GM18498 (cell line): ENCODE data around the gene TMEM135.
"Not testable (repeated sequence)": the region's sequence is repeated elsewhere in the genome, so short reads cannot be mapped to it uniquely, and the experiment has no call there.

Experiments used
- ATAC-seq: cut with Tn5 transposase; IDR thresholded peaks from one replicate; pipeline ENCODE4 v1.9.1; 2021; ENCODE audit warnings: mild to moderate bottlenecking, moderate library complexity; ENCODE audit not compliant: unreplicated experiment

Gene TMEM135

DNA sequence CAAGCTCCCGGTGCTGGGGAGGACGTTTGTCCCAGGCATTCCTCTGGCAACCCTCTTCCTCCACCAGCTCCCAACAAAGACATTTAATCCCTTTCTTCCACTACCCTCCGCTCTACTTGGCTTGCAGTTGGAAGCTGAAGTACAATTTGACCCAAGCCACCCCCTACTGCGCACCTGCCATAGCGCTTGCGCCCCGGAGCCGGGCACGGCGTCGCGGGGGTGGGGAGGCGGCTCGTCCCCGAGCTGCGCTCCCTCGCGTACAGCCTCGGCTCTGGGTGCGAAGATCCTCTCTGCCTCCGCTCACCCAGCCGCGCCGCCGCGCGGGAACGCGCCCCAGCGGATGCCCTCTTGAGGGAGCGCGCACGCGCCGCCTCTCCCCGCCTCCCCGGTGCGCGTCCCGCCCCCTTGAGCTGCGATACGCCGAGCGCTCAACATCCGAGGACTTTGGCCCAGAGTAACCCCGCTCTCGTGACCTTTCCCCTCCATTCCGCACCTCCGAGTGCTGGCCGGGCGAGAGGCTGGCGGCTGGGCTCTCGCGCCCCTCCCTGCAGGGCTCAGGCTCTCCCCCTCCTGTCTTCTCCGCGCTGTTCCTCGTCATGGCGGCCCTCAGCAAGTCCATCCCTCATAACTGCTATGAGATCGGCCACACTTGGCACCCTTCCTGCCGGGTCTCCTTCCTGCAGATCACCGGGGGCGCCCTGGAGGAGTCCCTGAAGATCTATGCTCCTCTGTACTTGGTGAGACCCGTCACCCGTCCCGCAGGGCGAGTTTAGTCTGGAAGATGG lies at the start of gene TMEM135:
Gene TMEM135, plus strand, starts transcription at position 485 of the 785 bp plus-strand sequence. Its CDS starts 112 bp downstream, at position 597.
- ATAC-seq = peak; percentile 99

DNA sequence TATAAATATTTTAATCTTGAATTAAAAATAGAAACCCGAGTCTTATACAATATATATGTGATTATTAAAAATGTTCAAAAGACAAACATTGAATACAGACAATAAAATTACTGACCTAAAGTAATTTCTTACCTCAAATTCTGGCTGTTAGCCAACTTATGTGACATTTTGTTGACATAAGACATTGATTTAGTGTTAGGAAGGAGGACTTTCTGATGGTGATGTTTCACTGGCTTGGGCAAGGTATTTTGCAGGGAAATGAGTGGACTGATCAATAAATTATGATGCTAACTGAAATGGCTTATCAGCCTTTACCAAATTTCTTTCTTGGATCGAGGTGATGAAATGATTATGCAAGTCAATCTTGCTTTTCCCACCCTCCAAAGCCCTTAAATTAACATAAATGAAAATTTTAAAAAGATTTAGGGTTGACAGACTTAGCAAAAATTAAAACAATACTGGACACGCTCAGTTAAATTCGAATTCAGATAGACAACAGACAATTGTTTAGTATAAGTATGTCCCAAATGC lies 49.3 kb upstream of the TMEM135 start:
- ATAC-seq = no peak

DNA sequence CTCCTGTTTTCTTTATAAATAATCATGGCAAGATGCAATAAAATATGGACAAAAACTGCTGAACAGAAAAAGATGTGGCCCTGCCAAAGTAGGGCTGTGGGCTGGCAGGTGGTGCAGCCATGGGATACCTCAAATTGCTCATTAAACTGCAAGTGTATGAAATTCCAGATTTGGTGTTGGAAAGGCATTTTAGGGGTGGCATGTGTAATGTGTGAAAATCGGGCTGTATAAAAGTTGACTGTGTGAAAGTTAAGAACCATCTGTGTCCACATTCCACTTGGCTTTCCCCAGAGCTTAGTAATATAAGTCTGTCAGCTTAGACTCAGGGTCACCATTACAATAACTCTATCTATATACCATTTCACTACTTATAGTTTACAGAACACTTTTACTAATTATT lies 47.7 kb upstream of the TMEM135 start:
- no peak for ATAC-seq

DNA sequence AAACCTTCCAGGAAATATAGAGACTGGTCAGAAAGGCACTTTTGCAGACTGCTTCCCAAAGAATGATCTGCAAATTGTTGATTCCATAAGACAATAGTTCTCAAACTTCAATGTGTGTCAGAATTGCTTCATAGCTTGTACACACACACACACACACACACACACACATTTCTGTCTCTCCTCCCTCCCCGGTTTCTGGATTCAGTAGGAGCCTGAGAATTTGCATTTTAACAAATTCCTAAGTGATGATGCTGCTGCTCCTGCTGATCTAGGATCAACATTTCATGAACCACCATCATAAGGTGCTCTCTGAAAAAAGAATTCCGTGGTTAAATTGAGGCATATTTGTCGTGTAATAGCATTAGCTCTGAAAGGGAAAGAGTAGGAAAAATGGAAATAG lies 47.2 kb upstream of the TMEM135 start:
- ATAC-seq = no peak

DNA sequence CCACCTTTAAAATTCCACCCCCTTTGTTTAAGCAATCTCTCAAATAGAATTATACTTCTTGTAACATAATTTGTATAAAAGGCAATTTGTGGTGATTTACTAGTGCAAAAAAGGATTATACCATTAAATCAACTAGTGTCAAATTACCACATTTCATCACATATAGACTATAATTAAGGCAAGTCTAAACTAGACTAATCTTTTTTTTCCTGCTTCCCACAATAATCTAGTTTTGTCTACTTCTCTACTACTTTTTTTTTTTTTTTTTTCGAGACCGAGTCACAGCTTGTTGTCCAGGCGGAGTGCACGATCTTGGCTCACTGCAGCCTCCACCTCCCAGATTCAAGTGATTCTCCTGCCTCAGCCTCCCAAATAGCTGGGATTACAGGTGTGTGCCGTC lies 46.4 kb upstream of the TMEM135 start:
- no peak for ATAC-seq

DNA sequence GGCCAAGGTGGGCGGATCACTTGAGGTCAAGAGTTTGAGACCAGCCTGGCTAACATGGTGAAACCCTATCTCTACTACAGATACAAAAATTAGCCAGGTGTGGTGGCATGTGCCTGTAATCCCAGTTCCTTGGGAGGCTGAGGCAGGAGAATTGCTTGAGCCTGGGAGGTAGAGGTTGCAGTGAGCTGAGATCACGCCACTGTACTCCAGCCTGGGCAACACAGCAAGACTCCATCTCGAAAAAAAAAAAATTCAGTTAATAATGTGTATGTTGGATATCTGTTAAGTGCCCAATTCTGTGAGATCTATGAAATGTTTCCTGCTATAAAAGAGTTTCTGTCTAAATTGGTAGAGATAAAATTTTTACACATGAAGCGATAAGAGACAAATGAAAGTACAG lies 45.4 kb upstream of the TMEM135 start:
- ATAC-seq = not testable (repeated sequence)

DNA sequence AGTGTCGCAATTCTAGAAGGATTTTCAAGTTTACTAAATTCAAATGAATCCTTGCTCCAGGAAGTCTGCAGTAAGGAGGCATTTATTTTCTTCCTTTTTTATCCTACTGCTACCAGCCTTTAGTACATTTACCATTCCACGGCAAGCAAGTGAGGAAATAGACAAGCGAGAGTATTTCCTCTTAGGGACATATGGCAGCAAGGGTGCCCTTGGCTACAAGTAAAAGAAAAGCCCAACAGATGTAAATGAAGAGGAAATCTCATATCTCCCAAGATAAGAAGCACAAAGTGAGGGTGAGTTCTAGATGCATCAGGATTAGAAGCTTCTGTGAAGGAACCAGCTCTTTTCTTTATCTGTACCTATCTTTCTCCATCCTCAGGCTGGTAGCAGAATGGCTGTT lies 44.7 kb upstream of the TMEM135 start:
- no peak for ATAC-seq

DNA sequence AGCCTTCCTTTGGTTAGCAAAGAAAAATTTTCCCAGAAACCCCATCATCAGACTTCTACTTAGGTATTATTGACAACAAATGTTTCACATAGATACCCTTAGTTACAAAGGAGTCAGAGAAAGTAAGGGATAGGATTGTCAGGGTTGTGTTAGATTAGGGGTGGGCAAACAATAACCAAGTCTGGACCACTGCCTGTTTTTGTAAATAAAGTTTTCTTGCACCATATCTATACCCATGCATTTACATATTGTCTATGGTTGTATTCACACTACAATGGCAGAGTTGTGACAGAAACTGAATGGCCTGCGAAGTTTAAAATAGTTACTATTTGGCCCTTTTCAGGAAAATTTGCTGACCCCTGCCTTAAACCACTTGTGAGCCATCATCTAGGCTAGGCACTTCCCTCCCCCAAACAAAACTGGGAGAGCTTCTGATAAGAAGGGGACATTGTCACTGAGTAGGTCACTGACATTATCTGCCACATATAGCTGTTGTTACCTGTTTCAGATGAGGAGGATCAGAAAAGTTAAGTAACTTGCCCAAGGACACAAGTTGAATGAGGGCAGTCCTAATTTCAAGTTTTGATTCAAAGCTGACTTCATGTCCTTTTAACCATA lies 40.7 kb upstream of the TMEM135 start:
- ATAC-seq = no peak

DNA sequence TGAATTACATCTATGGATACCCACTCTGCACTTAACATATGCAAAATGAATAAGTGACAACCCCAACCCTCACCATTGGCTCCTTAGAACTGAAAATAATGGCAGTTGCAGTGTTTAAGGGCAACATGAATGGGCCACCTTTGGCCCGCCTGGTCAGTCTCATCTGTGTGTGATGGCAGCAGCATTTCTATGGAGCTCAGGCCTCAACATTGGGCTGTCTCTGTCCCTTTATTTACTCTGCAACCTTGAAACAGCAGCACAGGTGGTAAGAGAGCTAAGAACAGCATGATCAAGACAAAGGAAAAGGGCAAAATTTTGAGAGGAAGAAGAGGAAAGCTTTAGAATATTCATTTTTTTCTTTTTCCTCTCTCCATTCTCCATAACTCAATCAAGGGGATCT lies 38.3 kb upstream of the TMEM135 start:
- ATAC-seq = no peak

DNA sequence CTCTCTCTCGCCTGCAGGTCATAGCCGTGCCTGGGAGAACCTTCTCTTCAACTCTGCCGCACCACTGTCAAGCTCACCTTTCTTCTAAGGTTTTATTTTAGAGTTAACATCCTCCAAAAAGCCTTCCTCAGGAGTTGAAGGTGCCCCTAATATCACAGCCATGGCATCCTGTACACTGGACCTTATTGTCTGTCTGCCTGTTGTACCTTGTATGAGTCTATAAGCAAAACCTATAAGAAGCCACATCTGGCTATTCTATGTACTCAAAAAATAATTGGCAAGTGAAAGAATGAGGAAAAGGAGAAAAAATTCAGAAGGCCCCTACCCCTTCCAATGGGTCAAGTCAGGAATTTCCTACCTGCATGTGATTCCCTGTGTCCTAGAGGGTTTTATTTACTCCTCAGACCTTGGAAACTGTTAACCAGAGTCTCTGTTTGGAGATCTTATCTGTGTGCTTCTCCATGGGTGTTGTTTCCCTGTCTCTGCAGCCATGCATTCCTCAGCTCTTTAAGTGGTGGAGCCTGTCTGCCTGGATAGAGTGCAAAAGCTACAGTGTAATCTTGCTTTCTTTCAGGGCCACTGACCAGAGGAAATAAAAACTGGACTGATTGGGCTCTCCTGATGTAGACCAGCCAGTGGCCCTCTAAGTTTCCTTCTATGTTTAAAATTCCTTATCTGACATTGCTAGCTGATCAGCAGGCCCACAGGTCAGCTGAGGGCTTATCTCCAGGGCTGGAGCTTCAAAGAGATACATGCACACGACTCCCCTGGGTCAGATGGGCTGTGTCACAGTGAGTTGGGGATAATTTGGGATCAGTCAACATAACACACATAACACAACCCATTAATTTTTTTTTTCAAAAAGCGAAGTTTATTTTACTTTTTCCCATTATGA lies 37.6 kb upstream of the TMEM135 start:
- no peak for ATAC-seq

DNA sequence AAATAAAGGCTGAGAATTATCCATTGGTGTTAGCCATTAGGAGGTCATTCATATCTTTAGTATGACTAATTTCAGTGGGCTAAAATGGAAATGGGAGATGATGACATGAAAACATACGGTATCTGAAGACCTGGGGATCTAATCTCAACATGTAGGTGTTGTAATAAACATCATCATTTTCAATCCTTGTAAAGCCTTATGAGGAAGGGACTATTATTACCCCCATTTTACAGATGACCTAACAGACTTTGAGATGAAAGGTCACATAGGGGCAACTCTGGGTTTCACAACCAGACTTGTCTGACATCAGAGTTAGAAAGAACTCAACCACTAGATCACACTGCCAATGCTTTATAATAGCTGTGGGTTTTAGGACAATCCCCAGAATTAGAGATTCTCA lies 34.8 kb upstream of the TMEM135 start:
- no peak for ATAC-seq

DNA sequence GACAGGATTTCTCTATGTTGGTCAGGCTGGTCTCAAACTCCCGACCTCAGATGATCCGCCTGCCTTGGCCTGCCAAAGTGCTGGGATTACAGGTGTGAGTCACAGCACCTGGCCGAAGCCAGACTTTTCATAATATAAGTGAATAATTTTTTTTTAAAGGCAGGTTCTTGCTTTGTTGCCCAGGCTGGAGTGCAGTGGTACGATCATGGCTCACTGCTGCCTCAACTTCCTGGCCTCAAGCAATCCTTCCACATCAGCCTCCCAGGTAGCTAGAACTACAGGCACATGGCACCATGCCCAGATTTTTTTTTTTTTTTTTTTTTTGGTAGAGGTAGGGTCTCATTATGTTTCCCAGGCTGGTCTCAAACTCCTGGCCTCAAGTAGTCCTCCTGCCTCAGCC lies 33.5 kb upstream of the TMEM135 start:
- ATAC-seq = not testable (repeated sequence)

DNA sequence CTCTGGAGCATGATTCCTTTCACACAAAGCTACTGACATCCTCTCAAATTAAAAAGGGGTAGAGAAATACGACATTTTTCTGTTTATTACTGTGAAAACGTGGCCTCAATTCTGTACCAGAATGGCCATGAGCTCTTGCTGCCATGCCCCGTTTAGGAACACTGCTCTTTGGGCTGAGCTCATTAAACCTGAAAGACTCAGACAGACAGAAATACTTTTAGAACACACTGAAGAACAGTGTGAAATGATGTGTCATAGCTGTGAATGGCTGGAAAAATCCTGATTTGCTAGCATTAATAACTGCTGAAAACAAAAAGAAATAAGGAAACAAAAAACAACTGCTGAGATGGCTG lies 32.2 kb upstream of the TMEM135 start:
- ATAC-seq = no peak

DNA sequence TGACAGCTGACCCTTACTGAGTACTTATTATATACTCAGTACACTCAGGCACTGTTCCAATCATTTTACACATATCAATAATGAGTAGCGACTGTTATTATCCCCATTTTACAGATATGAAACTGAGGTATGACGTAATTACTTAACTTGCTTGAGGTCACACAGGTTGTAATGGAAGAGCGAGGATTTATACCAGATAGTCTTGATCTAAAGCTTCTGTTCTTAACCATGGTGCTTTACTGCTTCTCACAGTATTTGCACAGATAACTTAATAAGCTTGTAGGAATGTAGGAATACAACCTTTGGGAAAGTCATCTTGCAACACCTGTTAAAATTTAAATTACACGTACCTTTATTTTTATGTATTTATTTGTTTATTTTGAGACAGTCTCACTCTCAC lies 31.7 kb upstream of the TMEM135 start:
- ATAC-seq = no peak

DNA sequence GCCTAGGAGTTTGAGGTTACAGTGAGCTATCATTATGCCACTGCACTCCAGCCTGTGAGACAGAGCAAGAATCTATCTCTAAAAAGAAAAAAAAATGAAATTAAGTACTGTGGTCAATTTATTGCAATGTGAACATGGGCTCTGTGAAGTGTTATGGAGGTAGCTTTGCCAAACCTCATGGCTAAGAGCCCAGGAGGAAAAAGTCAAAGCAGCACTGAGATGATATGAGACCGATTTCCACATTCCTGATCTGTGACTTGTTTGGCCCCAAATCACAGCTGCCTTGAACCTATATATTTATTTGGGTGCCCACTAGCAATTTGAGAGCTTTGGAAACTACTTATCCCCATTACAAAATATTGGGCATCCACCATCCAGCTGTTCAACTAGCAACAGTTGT lies 29.8 kb upstream of the TMEM135 start:
- ATAC-seq = no peak

DNA sequence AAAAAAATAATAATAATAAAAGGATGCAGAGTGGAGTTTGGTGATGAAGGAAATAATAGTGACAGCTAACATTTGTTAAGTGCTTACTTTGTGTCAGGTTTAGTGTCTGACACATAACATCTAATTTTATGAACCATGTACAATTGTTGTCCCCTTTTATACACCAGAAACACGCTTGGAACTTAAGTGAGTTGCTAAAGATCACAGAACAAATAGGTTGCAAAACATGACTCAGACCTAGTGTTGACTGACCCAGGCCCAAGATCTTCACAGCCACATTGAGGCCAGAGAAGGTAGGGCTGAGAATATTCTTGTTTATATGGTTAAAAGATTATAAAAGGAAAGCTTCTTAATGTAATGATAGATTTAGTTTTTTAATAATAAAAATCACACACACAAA lies 25.6 kb upstream of the TMEM135 start:
- no peak for ATAC-seq

DNA sequence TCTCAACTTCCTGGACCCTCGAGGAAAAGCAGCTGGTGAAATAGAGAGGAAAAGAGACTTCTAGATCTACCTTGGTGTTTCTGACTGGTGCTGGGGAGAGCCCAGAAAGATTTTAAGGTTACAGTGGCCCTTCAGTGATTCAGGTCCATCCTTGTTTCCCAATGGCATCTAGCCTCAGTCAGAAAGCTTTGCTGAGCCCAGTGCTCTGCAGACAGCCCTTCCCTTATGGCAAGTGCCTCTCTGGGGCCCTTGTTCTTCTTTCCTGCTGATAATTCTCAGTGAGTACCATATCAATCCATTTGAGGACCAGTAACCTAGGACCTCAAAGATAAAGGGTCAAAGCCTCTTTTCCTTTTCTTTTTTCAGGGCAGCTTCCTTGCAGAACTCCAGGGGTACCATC lies 25.1 kb upstream of the TMEM135 start:
- ATAC-seq = no peak

DNA sequence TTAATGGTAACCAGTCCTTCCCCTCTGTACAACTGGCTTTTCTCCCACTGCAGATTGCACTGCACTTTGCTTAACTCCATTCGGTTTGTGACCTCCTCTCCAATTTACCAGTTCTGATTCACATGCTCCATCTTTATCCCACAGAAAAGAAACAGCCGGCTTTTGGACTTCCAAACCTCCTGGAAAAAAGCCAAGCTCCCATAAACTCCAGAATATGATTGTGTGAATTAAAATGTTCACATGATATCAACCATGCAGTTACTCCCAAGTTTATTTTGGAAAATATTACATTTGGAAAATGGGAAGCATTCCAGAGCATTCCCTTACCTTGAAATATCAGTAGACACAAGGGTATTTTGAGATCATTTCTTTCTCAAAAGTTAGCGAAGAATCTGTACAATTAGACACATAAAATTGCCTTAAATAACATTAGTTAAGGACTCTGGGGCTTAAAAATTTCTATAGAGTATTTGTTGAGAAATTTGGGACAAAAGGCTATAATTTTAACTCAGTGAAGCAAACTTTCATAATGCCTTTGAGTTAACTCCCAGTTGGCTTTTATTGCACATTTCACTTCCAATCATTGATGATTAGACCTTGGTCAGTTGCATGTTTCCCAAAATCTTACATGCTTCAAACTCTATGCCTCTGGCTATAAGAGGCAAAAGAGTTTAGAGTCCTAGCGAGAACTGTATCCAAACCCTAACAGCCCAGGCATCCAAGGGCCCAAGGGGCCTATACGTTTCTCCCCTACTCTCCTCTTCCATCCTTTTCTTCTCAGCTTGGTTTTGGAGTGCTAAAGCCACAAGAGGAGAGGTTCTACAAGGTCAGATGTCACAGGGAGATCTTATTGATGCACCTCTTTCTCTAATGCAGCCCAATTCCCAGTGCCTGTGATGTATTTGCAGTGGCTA lies 23.6 kb upstream of the TMEM135 start:
- no peak for ATAC-seq

DNA sequence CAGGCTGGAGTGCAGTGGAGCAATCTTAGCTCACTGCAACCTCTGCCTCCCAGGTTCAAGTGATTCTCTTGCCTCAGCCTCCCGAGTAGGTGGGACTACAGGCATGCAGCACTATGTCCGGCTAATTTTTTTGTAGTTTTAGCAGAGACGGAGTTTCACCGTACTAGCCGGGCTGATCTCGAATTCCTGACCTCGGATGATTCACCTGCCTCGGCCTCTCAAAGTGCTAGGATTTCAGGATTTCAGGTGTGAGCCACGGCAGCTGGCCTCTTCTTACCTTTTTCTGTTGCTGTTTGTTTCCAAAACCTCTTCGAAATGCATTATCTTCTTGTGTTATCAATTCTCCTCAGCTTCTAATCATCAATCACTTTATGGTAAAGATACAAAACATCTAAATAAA lies 22.1 kb upstream of the TMEM135 start:
- no peak for ATAC-seq

DNA sequence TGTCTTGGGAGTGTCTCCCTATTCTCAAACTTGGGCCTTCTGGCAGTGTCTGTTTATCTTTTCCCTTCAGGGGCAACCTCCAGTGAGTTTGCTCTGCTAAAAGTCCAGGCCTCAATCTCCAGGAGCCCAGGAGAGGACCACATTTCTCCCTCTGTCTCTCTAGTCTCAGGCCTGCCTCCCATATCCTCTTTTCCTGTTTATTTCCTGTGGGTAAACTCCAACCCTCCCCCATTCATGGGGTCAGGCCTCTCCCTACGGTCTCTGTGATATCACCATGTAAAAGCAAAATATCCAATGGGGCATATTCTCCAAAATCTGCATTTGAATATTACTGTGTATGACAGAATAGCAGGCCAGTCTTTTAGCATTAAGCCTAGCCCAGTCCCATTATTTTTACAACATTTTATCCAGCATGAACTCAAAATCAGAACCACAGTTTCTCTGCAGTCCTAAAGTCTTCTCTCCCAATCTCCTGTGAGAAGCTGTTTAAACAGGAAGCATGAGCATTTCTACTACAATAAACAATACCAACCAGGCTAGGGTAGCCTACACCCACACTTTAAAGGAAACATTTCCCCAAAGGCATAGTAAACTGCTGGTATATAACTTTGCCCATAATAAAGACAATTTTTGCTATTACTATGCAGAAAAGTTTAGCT lies 18.0 kb upstream of the TMEM135 start:
- ATAC-seq = no peak
